Medulla oblongata (tissue), 1 donor: ENCODE measurements around the gene CRNN.

Source experiments
- DNase-seq: peaks from one replicate; pipeline ENCODE4 v3.0.0-alpha.2; 2015; ENCODE audit errors: extremely low spot score

CRNN gene

DNA sequence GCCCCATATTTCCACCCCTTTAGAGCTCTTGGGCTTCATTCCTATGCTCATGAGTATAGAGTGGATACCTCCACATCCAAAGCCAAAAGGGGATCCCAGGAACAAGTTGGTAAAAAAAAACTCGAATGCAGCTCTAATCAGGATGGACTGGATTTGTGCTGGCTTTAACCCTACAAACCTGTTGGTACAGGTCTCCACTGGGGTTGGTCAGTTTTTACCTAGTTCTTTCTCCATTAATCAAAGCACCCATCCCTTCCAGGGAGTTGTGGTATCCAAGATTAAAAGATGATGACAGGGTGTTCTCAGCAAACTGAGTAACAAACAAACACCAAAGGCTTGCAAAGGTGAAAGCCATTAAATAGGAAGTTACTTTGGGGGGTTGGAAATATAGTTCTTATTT is 5.9 kb upstream of the CRNN start:
- no peak for DNase-seq

DNA sequence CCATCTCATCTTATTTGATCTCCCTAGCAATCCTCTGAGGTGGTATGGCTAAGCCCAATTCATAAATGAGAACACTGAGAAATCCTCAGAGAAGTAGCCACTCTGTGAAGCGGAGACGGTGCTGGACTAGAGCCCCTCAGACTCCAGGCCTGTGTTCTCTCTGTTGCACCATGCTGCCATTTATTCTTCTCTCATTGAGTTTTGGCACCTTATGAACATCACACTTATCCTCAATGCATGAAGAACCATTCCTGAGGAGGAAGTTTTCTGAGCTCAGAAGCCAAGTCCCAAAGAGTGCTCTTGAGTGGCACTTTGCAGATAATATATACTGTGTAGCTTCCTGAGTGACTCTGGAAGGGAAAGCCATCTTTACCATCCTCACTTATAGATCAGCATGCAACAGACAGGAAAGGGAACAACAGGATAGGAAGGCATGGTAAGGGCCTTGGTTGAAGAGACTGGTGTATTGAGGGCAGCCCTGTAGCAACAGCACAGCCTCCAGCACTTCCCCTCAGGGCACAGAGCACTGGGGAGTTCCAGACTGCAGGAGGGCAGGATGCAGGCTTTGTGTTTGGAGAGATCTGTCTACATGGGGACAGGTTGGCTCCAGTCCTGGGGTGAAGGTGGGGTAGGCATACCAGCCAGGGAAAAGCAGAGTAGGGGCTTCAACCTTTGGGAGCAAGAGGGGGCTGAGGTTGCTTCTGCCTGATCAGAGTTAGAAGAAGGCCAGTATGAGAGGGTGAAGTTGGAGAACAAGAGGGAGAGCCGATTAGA is 1.6 kb upstream of the CRNN start:
- no peak for DNase-seq

DNA sequence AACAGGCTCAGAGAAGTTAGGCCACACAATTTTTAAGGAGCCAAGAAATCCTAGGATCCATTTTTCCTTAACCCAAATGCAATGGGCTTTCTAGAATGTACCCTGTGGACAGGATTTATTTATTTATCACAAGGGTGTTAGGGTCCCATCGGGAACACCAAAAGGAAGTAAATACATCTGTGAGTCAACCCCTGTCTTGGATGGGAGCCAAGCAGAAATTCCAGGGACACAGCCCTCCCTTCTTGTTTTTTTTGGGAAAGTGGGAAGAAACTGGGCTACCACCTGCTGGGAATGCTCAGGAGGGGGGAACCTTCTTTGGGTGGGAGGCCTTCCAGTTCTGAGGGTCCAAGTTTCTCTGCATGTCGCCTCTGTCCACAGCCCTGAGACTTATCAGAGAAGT is 1.3 kb downstream of the CRNN start:
- DNase-seq, result no peak

DNA sequence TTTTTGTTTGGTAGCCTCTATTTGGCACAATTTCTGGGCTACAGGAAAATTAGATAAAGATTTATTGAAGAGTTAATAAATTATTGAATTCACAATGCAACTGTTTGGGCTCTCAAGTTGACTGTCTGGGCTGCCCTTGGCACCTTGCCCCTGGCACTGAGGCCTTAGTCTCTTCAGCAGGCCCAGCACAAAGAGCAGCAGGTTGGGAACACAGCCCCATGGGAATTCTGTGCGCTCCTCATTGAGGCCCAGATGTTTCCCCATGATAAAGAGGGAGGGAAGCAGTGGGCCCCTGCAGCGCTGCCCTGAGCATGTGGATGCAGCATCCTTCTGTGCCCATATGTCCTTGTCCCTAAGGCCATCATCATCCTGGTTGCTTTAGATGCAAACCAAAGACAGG is 2.9 kb downstream of the CRNN start:
- no peak for DNase-seq

GRCh38 chr1:152410599-152410998 is 3.5 kb downstream of the CRNN start:
- DNase-seq, result no peak

DNA sequence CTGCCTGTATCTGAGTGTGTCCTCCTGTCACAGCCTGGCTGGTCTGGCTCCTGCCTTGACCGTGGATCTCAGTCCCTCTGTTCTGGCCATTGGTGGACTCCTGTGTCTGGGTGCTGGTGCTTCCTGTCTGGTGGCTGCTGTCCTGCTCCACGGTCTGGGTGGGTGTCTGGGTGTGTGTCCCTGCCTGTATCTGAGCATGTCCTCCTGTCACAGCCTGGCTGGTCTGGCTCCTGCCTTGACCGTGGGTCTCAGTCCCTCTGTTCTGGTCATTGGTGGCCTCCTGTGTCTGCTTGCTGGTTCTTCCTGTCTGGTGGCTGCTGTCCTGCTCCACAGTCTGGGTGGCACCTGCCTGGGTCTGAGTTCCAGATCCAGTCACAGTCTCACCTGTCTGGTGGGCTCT is 4.0 kb downstream of the CRNN start:
- no peak for DNase-seq

GRCh38 chr1:152408664-152409063 is 5.4 kb downstream of the CRNN start:
- DNase-seq, result no peak

DNA sequence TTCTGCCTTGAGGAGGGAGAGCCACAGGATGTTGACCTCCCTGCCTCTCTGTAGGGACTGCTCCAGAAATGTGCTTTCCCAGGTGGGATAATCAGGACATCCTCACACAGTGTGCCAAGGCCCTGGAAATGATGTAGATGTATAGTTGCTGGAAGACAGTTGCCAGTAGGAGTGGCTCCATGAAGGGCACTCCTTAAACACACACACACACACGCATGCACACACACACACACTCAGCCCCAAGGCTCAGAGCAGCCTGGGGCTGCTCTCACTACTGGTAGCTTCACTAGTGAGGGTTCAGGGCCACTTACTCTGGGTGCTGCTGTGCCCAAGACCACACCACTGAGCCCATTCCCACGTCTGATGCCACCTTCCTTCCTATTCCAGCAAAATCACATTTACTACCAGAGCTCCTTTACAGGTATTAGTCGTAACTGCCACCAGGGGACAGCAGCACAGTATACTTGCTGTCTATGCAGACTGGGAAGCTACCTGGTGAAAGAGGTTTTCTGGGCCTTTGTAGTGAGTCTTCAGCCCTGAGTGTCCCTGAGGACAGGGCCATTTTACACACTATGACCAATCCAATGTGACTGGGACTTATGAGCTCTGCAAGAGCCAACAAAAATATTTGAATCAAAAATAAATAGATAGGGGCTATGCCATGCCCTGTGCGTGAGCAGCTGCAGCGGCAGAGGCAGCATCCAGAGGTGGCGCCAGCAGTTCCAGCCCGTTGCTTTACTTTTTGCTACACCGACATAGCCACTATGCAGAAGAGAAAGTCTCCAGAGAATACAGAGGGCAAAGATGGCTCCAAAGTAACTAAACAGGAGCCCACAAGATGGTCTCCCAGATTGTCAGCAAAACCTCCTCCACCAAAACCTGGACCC is 15.0 kb downstream of the CRNN start:
- DNase-seq, result no peak

- no peak for DNase-seq
Observed at GRCh38 chr1:152397474-152397873, 16.6 kb downstream of the CRNN start.

- DNase-seq, result no peak
Observed at GRCh38 chr1:152394151-152394550, 19.9 kb downstream of the CRNN start.

GRCh38 chr1:152392909-152393308 is 21.2 kb downstream of the CRNN start:
- DNase-seq, result no peak

DNA sequence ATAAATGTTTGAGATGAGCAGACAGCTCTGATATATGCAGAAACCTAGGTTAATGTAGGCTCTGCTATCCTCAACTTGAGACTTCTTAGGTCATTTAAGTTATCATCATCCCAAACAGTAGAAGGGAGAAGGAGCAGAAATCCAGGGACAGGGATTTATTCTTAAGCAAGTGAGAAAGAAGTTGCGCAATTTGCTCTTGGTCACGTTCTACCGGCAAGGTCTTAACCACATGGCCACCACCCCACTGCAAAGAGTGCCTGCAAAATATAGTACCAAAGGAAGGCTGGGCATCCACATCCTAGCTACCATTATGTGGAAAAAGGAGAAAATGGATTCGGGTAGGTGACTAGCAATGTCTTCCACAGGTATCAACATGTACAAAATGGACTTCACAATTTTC is 25.2 kb downstream of the CRNN start:
- DNase-seq, result no peak

DNA sequence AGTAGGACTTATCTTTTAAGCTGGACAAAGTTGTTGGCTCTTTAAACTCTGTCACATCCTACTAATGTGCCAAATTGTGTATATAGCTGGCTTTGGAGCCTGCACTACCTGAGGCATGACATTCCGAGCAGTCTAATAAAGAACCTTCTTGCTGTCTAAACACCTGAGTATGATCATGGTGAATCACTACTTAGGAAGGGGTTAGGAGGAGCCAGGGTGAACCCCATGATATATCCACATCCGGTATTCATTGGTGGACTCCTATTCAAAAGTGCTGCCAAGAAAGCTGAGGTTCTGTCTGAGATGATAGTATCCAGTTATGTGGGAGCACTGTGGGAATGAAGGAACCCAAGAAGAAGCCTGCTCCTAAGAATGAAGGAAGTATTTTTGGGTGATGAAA is 27.1 kb downstream of the CRNN start:
- no peak for DNase-seq

DNA sequence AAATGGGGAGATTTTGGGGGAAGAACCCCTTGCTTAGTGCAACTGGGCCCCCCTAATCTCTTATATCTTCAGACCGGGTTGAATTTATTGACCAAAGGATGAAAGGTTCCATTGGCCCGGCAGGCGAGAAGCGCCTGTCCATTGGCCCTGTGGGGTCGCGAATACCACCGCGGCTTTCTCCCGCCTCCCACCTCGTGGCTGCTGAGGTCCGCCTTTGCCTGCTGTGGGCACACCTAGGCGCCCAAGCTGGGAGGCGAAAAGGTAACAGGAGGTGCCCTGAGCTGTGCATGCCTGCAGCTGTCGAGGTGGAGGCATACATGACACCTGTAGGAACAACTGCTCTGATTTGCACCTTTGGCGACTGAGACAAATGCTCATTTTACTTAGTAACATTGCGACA is 33.1 kb downstream of the CRNN start:
- no peak for DNase-seq

GRCh38 chr1:152374451-152374850 is 39.6 kb downstream of the CRNN start:
- no peak for DNase-seq

DNA sequence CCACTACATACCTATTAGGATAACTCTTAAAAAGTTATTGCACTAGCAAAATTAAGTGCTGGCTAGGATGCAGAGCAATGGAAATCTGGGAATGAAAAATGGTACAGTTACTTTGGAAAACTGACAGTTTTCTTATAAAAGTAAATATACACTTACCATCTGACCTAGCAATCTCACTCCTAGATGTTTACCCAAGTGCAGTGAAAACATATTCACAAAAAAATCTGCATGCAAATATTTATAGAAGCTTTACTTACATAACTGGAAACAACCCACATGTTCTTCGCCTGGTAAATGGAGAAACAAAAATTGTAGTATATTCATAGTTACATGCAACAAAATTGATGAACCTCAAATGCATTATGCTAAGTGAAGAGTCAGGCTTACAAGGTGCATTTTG is 41.4 kb downstream of the CRNN start:
- no peak for DNase-seq

DNA sequence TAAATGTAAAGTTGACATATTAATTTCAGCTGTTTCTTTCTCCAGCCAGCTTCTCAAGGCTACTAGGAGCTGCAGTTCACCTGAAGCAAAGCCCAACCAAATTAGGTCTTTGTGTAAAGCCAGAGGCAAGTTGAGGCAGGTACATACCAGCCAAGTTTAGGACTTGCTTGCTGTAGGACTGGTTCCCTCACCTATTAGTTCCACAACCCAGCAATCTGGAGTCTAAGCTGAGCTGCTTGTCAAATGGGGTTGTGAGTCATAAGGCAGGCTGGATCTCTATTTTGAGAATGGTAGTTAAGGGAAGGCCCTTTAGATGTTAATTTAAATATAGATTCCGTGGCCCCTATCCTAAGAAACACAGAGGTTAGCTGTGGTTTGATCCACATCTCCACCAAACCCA is 46.6 kb downstream of the CRNN start:
- no peak for DNase-seq

DNA sequence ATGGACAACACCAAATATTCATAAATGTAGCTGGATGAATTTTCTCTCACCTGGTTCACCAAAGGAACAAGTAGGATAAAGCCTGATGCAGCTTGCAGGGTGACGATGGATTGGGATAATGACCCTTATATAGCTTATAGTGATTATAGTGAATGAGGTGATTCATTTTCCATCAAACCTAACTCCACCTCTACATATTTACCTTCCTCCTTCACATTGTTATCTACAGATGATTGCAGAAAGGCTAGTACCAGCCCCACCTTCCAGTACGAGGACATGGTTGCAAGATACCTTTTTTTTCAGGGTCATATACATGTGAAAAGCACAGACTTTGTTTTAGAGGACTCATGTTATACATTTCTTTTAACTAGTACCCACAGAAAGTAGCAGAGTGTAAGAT is 54.2 kb downstream of the CRNN start, which contains the start of gene FLG2:
TSS of gene FLG2 (minus strand) at position 101 of the 400 bp plus-strand sequence. CDS start 1,122 bp downstream, outside the sequence.
- DNase-seq, result no peak
